HUES48 (cell line): ENCODE data around the gene ZNF853.
"Not testable (repeated sequence)": the region's sequence is repeated elsewhere in the genome, so short reads cannot be mapped to it uniquely, and the experiment has no call there.

Experiments used
- H3K27ac ChIP-seq: one replicate; pipeline ENCODE4 v1.7.0; 2013; ENCODE audit warnings: low read depth, low read length, inconsistent platforms
- H3K27me3 ChIP-seq: 2 replicates; pipeline ENCODE4 v1.6.1; 2013; ENCODE audit warnings: mild to moderate bottlenecking, low read length; ENCODE audit not compliant: control insufficient read depth, insufficient read depth
- H3K36me3 ChIP-seq: 2 replicates; pipeline ENCODE4 v1.6.1; 2013; ENCODE audit warnings: low read length; ENCODE audit not compliant: control insufficient read depth, insufficient read depth
- H3K4me1 ChIP-seq: 2 replicates; pipeline ENCODE4 v1.6.1; 2013; ENCODE audit warnings: mild to moderate bottlenecking, low read length; ENCODE audit not compliant: control insufficient read depth, insufficient read depth
- H3K4me3 ChIP-seq: 2 replicates; pipeline ENCODE4 v1.5.1; 2013; ENCODE audit warnings: mild to moderate bottlenecking, low read depth, low read length
- H3K9ac ChIP-seq: 2 replicates; pipeline ENCODE4 v1.6.1; 2013; ENCODE audit warnings: mild to moderate bottlenecking, low read depth, low read length, moderate library complexity
- H3K9me3 ChIP-seq: 2 replicates; pipeline ENCODE4 v1.6.1; 2013; ENCODE audit warnings: low read length; ENCODE audit not compliant: control insufficient read depth, insufficient read depth

Gene ZNF853

GRCh38 chr7:6614953-6615722 lies at the start of gene ZNF853:
Gene ZNF853 (plus strand): TSS chr7:6615610. CDS start chr7:6616175, 565 bp downstream.
- peak within 1 kb of the TSS; percentile 70; the same call in 1 of the 2 replicates for H3K9ac ChIP-seq
- peaks cover 7% of the 10 kb centered on the region for H3K4me1 ChIP-seq
- H3K4me3 ChIP-seq, result peak within 1 kb of the TSS; percentile 80
- H3K27me3 ChIP-seq, result no peaks in the 10 kb centered on the region
- H3K36me3 ChIP-seq, result no peaks in the 10 kb centered on the region
- H3K9me3 ChIP-seq, result no peaks in the 10 kb centered on the region
- peak within 1 kb of the TSS; percentile 59 for H3K27ac ChIP-seq

- Histone ChIP-seq H3K9me3 (no peaks in the 10 kb centered on the region), H3K4me3 (no peak overlapping the region), H3K27me3 (no peaks in the 10 kb centered on the region), H3K4me1 (no peaks in the 10 kb centered on the region), H3K36me3 (no peaks in the 10 kb centered on the region), H3K27ac (no peak overlapping the region), H3K9ac (no peak overlapping the region)
Observed at GRCh38 chr7:6565655-6566054, 49.8 kb upstream of the ZNF853 start.

DNA sequence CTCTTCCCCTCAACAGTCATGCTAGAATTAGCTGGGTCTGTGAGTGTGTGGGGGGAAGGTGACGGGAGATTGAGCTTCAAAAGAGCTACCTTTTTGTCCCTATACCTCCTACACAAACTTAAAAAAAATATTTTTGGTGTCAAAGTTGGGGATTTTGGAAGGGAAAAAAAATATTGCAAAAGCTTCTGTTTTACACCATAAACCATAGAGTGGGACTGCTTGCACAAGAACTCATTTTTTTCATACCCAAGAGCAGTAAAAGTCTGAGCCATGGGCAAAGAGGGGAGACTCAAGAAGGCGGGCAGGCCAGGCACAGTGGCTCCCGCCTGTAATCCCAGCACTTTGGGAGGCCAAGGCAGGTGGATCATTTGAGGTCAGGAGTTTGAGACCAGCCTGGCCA lies 47.5 kb upstream of the ZNF853 start:
- no peaks in the 10 kb centered on the region for H3K9me3 ChIP-seq

DNA sequence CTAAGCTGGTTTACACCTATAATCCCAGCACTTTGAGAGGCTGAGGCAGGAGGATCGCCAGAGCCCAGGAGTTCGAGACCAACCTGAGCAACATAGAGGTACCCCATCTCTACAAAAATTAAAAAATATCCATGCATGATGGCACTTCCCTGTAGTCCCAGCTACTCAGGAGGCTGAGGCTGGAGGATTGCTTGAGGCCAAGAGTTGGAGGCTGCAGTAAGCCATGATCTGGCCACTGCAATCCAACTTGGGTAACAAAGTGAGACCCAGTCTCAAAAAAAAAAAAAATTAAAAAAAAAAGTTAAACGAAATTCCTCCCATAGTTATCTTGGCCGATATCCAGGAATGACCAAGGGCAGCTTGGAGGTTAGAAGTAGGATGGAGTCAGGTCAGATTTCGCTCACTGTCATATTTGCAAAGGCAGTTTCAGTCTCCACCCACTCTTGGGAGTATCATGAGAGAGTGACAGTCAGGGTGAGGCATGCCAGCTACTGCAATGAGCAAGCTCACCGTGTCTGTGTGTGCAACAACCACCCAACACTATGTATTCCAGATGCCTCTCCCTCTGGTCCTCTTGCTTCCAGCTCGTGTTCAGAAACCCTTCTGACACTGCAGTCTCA lies 44.1 kb upstream of the ZNF853 start:
- Histone ChIP-seq H3K9ac (no peak overlapping the region), H3K4me1 (no peaks in the 10 kb centered on the region), H3K27me3 (no peaks in the 10 kb centered on the region), H3K9me3 (no peaks in the 10 kb centered on the region), H3K4me3 (no peak overlapping the region), H3K36me3 (no peaks in the 10 kb centered on the region), H3K27ac (no peak overlapping the region)

More for the DNA sequence above, 47.5 kb upstream of the ZNF853 start:
- no peak overlapping the region for H3K4me3 ChIP-seq
- H3K27me3 ChIP-seq, result no peaks in the 10 kb centered on the region
- H3K36me3 ChIP-seq, result no peaks in the 10 kb centered on the region
- no peaks in the 10 kb centered on the region for H3K4me1 ChIP-seq
- no peak overlapping the region for H3K9ac ChIP-seq
- H3K27ac ChIP-seq, result no peak overlapping the region

GRCh38 chr7:6575281-6576023 lies 40.0 kb upstream of the ZNF853 start:
- Histone ChIP-seq H3K9me3 (no peaks in the 10 kb centered on the region), H3K4me3 (no peak overlapping the region), H3K27ac (no peak overlapping the region), H3K36me3 (peaks cover 5% of the 10 kb centered on the region), H3K9ac (no peak overlapping the region), H3K4me1 (no peaks in the 10 kb centered on the region), H3K27me3 (no peaks in the 10 kb centered on the region)

- H3K27me3 ChIP-seq, result no peaks in the 10 kb centered on the region
- no peak overlapping the region for H3K9ac ChIP-seq
- H3K27ac ChIP-seq, result no peak overlapping the region
- H3K9me3 ChIP-seq, result no peaks in the 10 kb centered on the region
- H3K4me3 ChIP-seq, result no peak overlapping the region
- peaks cover 13% of the 10 kb centered on the region for H3K36me3 ChIP-seq
- H3K4me1 ChIP-seq, result no peaks in the 10 kb centered on the region
Observed at GRCh38 chr7:6576024-6576866, 39.2 kb upstream of the ZNF853 start.

DNA sequence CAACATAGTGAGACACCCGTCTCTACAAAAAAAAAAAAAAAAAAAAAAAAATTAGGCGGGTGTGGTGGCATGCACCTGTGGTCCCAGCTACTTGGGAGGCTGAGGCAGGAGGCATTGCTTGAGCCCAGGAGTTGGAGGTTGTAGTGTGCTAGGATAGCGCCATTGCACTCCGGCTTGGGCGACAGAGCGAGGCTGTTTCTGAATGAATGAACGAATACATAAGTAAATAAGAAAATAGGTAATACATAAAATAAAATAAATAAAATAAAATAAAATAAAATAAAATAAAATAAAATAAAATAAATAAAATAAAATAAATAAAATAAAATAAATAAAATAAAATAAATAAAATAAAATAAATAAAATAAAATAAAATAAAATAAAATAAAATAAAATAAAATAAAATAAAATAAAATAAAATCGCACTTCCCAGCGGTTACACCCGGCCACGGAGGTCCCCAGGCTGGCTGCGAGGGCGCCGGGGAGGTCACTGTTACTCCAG lies 38.5 kb upstream of the ZNF853 start:
- peak overlapping the region; percentile 81; the same call in 1 of the 2 replicates for H3K9ac ChIP-seq
- peak overlapping the region; percentile 70 for H3K4me3 ChIP-seq
- H3K4me1 ChIP-seq, H3K9me3 ChIP-seq, H3K27me3 ChIP-seq: not testable (repeated sequence)
- peak overlapping the region; percentile 92 for H3K27ac ChIP-seq
- peaks cover 20% of the 10 kb centered on the region for H3K36me3 ChIP-seq

DNA sequence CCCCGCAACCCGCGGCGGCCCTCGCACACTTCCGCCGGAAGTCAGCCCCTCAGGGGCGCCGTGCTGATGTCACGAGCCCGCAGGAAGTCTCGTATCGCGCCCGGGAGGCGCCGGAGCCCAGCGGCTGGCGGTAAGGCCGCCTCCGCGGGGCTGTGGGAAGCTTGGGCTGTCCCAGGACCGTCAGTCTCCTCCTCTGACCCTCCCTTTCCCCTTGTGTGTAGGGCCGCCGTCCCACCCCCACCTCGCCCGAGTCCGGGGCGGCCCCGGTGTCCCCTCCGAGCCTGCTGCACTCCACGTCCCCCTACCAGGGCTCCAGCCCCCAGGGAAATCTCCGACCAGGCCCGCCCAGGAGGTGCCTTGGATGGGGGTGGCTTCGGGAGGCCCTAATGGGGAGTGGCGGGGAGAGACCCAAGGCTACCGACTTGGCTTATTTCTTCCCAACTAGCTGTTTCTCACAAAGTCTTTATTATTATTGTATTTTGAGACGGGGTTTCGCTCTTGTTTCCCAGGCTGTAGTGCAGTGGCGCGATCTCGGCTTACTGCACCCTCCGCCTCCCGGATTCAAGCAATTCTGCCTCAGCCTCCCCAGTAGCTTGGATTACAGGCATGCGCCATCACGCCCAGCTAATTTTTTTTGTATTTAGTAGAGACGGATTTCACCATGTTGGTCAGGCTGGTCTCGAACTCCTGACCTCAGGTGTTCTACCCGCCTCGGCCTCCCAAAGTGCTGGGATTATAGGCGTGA lies 37.9 kb upstream of the ZNF853 start, which contains the start of gene ZDHHC4:
Gene ZDHHC4, plus strand, starts transcription at position 86 of the 745 bp plus-strand sequence. CDS start 3,108 bp downstream, outside the sequence.
- Histone ChIP-seq H3K9me3 (no peaks in the 10 kb centered on the region), H3K9ac (peak within 1 kb of the TSS; percentile 81), H3K27ac (peak within 1 kb of the TSS; percentile 92), H3K36me3 (peaks cover 26% of the 10 kb centered on the region), H3K27me3 (no peaks in the 10 kb centered on the region), H3K4me3 (peak within 1 kb of the TSS; percentile 70), H3K4me1 (no peaks in the 10 kb centered on the region)

GRCh38 chr7:6578114-6579084 lies 37.0 kb upstream of the ZNF853 start:
- Histone ChIP-seq H3K27me3 (no peaks in the 10 kb centered on the region), H3K4me1 (no peaks in the 10 kb centered on the region), H3K9me3 (no peaks in the 10 kb centered on the region), H3K4me3 (peak overlapping the region; percentile 70; the same call in 1 of the 2 replicates), H3K36me3 (peaks cover 34% of the 10 kb centered on the region), H3K9ac (no peak overlapping the region), H3K27ac (peak overlapping the region; percentile 43)
